HepG2 (cell line): ENCODE data around the gene SFRP2. TPM values are rescaled to one million over a fixed set of nuclear protein-coding genes. Genes with fewer than 3 reads are reported as not detected.

Experiments
- ATAC-seq: fragments of 200-7000 bp; cut with Tn5 transposase; 3 replicates; pipeline ENCODE4 v1.9.1; 2020; ENCODE audit warnings: mild to moderate bottlenecking, moderate library complexity
- BruUV-seq: library from RNA; stranded (reverse); fragments of 400-500 nt; replicated peaks from 2 replicates; lab custom pipeline; 2021; lab: Mats Ljungman, UMichigan
- CTCF ChIA-PET: fragments of 300-600 bp; formaldehyde crosslinking; extraction: SDS; loops from one replicate; lab custom pipeline; 2021; ENCODE audit warnings: low total read pairs, inconsistent platforms, low intra/inter-chr PET ratio; lab: Yijun Ruan, JAX
- POLR2A ChIA-PET: fragments of 350-600 bp; sonication (Branson Sonifier 250); formaldehyde crosslinking; loops from one replicate; lab custom pipeline; 2020; ENCODE audit warnings: antibody characterized with exemption, inconsistent platforms; lab: Yijun Ruan, JAX
- DNase-seq: peaks from one replicate; pipeline ENCODE4 v3.0.0-alpha.2; 2015; ENCODE audit warnings: low spot score
- FAIRE-seq: peaks from 3 replicates; lab custom pipeline; 2011; peaks lifted over from hg19 to GRCh38; lab: Jason Lieb, UNC
- H2AFZ ChIP-seq: one replicate; pipeline ENCODE4 v1.6.1; 2011; ENCODE audit warnings: low read length, inconsistent platforms
- H3K27ac ChIP-seq: fragments of 300-600 bp; 3 replicates; pipeline ENCODE4 v1.8.0; 2011; ENCODE audit warnings: mixed run types, mild to moderate bottlenecking, mixed read lengths, low read length, inconsistent platforms; ENCODE audit not compliant: insufficient read depth; ENCODE audit errors: extremely low read length
- H3K27me3 ChIP-seq, 2 experiments: fragments of 200-600 bp in 1 of 2; 2 replicates in 1 of 2; 3 replicates in 1 of 2; pipeline versions ENCODE4 v1.6.0 to v1.8.0; 2011; ENCODE audit warnings: low read length in 2 of 2, mild to moderate bottlenecking in 2 of 2, moderate library complexity in 2 of 2, inconsistent platforms in 1 of 2; ENCODE audit not compliant: insufficient read depth in 2 of 2, control insufficient read depth in 1 of 2
- H3K36me3 ChIP-seq, 2 experiments: fragments of 200-600 bp in 1 of 2; replicated peaks in 1 of 2; 2 replicates in 1 of 2; 3 replicates in 1 of 2; pipeline versions ENCODE4 v1.5.1 to v1.8.0; 2011; ENCODE audit warnings: low read length in 2 of 2, inconsistent platforms in 1 of 2; ENCODE audit not compliant: insufficient read depth in 2 of 2, control insufficient read depth in 1 of 2
- H3K4me1 ChIP-seq: 2 replicates; pipeline ENCODE4 v1.5.1; 2012; ENCODE audit warnings: low read length, inconsistent platforms; ENCODE audit not compliant: insufficient read depth
- H3K4me2 ChIP-seq: 2 replicates; pipeline ENCODE4 v1.6.0; 2011; ENCODE audit warnings: low read depth, low read length, inconsistent platforms
- H3K4me3 ChIP-seq, 3 experiments: fragments of 200-600 bp in 1 of 3; sonication (generic), shearing (Covaris generic) in 1 of 3; replicated peaks in 1 of 3; 2 replicates each; pipeline ENCODE4 v1.5.1; 2011 to 2016; ENCODE audit warnings: low read length in 3 of 3, inconsistent platforms in 2 of 3, low read depth in 2 of 3, mild to moderate bottlenecking in 2 of 3, control low read depth in 1 of 3, mixed read lengths in 1 of 3; ENCODE audit not compliant: insufficient read depth in 1 of 3
- H3K79me2 ChIP-seq: one replicate; pipeline ENCODE4 v1.6.1; 2011; ENCODE audit warnings: low read length, inconsistent platforms; ENCODE audit not compliant: insufficient read depth
- H3K9ac ChIP-seq: 2 replicates; pipeline ENCODE4 v1.6.0; 2011; ENCODE audit warnings: mild to moderate bottlenecking, low read depth, low read length, inconsistent platforms; ENCODE audit not compliant: insufficient read depth
- H3K9me3 ChIP-seq: 2 replicates; pipeline ENCODE4 v1.5.1; 2012; ENCODE audit warnings: mild to moderate bottlenecking, low read length
- H4K20me1 ChIP-seq: 2 replicates; pipeline ENCODE4 v1.6.0; 2011; ENCODE audit warnings: inconsistent platforms, mild to moderate bottlenecking, low read length, moderate library complexity; ENCODE audit not compliant: insufficient read depth
- ERF ChIP-seq: IDR thresholded peaks from 2 replicates; pipeline ENCODE4 v1.6.1; 2018; ENCODE audit warnings: missing biosample characterization, missing genetic modification reagents
- NR2F1 ChIP-seq, 2 experiments: fragments of 450-650 bp in 1 of 2; formaldehyde crosslinking in 1 of 2; IDR thresholded peaks; 2 replicates each; pipeline versions ENCODE4 v1.5.0 to v1.6.1; 2016 to 2020; ENCODE audit warnings: mild to moderate bottlenecking in 1 of 2, missing compliant biosample characterization in 1 of 2, missing genetic modification reagents in 1 of 2, moderate library complexity in 1 of 2
- TFDP1 ChIP-seq: IDR thresholded peaks from 2 replicates; pipeline ENCODE4 v1.6.1; 2016; ENCODE audit warnings: missing compliant biosample characterization, missing genetic modification reagents, borderline replicate concordance
- ZNF674 ChIP-seq: sonication (generic); formaldehyde crosslinking; IDR thresholded peaks from 2 replicates; pipeline ENCODE4 v1.5.0; 2020; ENCODE audit warnings: low read depth, mild to moderate bottlenecking, missing genetic modification reagents
- WGBS: methylation state at CpG from one replicate; pipeline ENCODE4 v1.1.6; 2017; ENCODE audit warnings: low lambda C conversion rate; 5-methylcytosine and 5-hydroxymethylcytosine counted together
- in situ Hi-C: cut with HindIII; loops from 2 replicates; pipeline ENCODE4 v1.10.0; 2017; ENCODE audit warnings: low pct_unique_long_range_greater_than_20kb; ENCODE audit not compliant: extremely low pct_ligation_motif_present
- intact Hi-C: fragments of 100-400 bp; cut with micrococcal nuclease; formaldehyde crosslinking; loops from one replicate; pipeline ENCODE4 v1.10.0; 2022; ENCODE audit not compliant: unreplicated experiment
- polyA plus RNA-seq, 8 experiments: library from polyadenylated mRNA; depleted of rRNA in 3 of 8; stranded (reverse) in 7 of 8; unstranded in 1 of 8; fragments of >200 nt; fragmentation: Illumina TruSeq in 4 of 8; extraction: Trizol in 4 of 8; gene quantifications; 2 replicates each; pipeline versions ENCODE4 v1.2.1 to v1.2.3, GENCODE V29; 2011 to 2016; ENCODE audit warnings: low read depth in 4 of 8, missing spikeins in 1 of 8, mixed read lengths in 1 of 8; ENCODE audit not compliant: insufficient read depth in 1 of 8
- total RNA-seq, 5 experiments: library from RNA; depleted of rRNA; stranded (reverse); fragments of >200 nt; fragmentation: Illumina TruSeq; extraction: Trizol; gene quantifications; 2 replicates each; pipeline ENCODE4 v1.2.3, GENCODE V29; 2016; ENCODE audit warnings: low read depth in 1 of 5
- TF ChIP-seq, protein P1 (sequence below): fragments of 450-650 bp; IDR thresholded peaks from 2 replicates; pipeline ENCODE4 v1.6.1; 2016
- TF ChIP-seq, protein P2 (sequence below): sonication (generic); formaldehyde crosslinking; IDR thresholded peaks from 2 replicates; pipeline ENCODE4 v1.8.1; 2022; ENCODE audit warnings: mild to moderate bottlenecking, missing genetic modification reagents

Gene SFRP2
- total and polyA plus RNA-seq, 2 of the 13 experiments (the other 11 are each of a cell fraction or from before 2014, with no cell fraction given): not detected

DNA sequence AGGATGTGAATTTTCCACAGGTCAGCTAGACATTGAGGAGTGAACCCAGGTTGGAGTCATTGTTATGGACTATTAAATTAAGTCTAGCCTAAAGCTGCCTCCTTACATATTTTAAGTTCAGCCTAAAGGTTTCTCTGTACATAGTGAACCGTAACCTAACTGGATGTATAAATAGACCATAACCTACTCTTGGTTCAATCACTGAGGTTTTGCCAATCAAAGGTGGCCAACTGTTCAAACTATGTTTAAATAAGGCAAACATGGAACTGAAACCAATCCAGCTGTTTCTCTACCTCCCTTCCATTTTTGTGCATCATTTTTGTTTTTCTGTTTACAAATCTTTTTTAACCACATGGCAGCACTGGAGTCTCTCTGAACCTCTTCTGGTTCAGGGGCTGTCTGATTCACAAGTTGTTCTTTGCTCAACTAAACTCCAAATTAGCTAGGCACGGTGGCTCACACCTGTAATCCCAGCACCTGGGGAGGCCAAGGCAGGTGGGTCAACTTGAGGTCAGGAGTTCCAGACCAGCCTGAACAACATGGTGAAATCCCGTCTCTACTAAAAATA lies 43.9 kb upstream of the SFRP2 start (continued):
- TF ChIP-seq TFDP1 (CRISPR knock-in tag): no peak
- no peak for TF ChIP-seq NR2F1 (CRISPR knock-in tag; IDR thresholded peaks at IDR 0.05)
- no peak for TF ChIP-seq ZNF674
- no peak for TF ChIP-seq ERF (CRISPR knock-in tag)

DNA sequence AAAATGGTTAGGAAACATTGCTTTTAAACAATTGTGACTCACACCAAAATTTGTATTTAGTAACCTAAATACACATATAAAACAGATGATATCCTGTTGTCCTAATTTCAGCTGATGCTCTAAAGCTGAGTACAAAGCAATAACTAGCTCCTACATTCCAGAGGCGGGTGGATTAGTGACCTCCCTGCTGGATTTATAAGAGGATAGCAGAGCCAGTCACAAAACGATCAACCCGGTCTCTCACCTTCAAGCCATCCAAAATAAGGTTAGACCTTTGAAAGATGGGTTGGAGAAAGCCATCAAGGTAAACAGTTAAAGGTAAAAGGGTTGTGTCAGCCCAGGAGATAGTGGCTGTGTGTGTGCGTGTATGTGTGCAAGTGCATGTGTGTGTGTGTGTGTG lies 43.2 kb upstream of the SFRP2 start:
- 12% methylated on average over 4 of the region's 4 CpGs for WGBS
- H3K27me3 ChIP-seq: no peaks in the 10 kb centered on the region; a peak in 1 of 5 replicates
- ATAC-seq: no peak
- H3K27ac ChIP-seq: no peak overlapping the region
- DNase-seq: no peak
- H3K4me3 ChIP-seq: no peak overlapping the region
- no peaks in the 10 kb centered on the region for H4K20me1 ChIP-seq
- H3K36me3 ChIP-seq: no peaks in the 10 kb centered on the region
- H3K9ac ChIP-seq: no peak overlapping the region
- no peaks in the 10 kb centered on the region for H3K4me1 ChIP-seq
- ChIA-PET CTCF (no interaction called here), POLR2A (no interaction called here)
- TF ChIP-seq, protein P1, sequence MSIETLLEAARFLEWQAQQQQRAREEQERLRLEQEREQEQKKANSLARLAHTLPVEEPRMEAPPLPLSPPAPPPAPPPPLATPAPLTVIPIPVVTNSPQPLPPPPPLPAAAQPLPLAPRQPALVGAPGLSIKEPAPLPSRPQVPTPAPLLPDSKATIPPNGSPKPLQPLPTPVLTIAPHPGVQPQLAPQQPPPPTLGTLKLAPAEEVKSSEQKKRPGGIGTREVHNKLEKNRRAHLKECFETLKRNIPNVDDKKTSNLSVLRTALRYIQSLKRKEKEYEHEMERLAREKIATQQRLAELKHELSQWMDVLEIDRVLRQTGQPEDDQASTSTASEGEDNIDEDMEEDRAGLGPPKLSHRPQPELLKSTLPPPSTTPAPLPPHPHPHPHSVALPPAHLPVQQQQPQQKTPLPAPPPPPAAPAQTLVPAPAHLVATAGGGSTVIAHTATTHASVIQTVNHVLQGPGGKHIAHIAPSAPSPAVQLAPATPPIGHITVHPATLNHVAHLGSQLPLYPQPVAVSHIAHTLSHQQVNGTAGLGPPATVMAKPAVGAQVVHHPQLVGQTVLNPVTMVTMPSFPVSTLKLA: peak; percentile 69
- TF ChIP-seq, protein P2, sequence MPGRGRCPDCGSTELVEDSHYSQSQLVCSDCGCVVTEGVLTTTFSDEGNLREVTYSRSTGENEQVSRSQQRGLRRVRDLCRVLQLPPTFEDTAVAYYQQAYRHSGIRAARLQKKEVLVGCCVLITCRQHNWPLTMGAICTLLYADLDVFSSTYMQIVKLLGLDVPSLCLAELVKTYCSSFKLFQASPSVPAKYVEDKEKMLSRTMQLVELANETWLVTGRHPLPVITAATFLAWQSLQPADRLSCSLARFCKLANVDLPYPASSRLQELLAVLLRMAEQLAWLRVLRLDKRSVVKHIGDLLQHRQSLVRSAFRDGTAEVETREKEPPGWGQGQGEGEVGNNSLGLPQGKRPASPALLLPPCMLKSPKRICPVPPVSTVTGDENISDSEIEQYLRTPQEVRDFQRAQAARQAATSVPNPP (CRISPR knock-in tag): no peak
- intact Hi-C loops: no loop called here
- H3K9me3 ChIP-seq: no peaks in the 10 kb centered on the region
- no peak overlapping the region for H2AFZ ChIP-seq
- BruUV-seq: no TSS peak
- no peak for FAIRE-seq
- no peaks in the 10 kb centered on the region for H3K79me2 ChIP-seq
- H3K4me2 ChIP-seq: no peak overlapping the region
- in situ Hi-C loops: no loop called here
